A549 treated with Mapracorat at 1 μM for 4 hours (cell line): ENCODE data around the gene FERMT3. TPM values are rescaled to one million over a fixed set of nuclear protein-coding genes. Genes with fewer than 3 reads are reported as not detected.

Experiments used
- total RNA-seq: library from RNA; stranded (reverse); fragments of 200-300 nt; extraction: Qiagen RNA extraction; gene quantifications from 5 replicates; pipeline ENCODE4 v1.2.3, GENCODE V29; 2022

The FERMT3 gene
- 0.52 to 2.3 TPM (median 1.5 TPM) in 5 replicates for total RNA-seq

DNA sequence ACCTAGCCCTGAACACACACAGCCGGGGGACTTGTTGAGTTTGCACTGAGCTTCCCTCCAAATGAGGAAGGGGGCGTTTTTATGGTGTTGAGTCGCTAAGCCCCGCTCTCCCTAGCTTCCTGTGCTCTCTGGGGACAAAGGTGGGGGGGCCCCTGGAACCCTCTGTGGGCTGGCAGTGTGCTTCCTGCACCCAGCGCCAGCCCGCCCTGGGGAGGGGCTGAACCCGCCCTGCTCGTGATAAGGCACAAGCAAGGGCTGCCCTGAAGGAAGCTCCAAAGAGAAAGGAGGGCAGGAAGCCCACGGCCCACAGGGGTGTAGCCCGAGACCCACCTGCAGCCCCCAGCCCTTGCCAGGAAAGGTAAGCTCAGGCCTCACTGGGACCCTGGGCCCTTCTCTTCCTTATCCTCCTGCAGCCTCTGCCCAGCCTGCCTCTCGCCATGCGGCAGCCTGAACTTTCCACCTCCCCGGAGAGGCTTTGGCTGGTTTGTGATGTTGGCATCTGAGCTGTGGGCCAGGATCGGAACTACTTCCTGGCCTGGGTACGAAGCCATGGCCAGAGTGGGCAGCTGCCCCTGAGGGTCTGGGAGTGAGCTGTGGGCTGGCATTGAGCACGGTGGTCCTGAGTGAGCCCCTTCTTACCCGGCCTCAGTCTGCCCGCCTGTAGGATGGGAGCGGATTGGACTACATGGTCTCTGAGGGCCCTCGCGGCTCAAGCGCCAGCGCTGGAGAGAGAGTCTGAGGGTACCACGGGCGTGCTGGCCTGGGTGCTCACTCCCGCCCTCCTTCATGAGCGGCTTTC lies at the start of gene FERMT3:
FERMT3 (plus strand) TSS at position 265 of the 799 bp plus-strand sequence. CDS start 644 bp downstream, outside the sequence.

DNA sequence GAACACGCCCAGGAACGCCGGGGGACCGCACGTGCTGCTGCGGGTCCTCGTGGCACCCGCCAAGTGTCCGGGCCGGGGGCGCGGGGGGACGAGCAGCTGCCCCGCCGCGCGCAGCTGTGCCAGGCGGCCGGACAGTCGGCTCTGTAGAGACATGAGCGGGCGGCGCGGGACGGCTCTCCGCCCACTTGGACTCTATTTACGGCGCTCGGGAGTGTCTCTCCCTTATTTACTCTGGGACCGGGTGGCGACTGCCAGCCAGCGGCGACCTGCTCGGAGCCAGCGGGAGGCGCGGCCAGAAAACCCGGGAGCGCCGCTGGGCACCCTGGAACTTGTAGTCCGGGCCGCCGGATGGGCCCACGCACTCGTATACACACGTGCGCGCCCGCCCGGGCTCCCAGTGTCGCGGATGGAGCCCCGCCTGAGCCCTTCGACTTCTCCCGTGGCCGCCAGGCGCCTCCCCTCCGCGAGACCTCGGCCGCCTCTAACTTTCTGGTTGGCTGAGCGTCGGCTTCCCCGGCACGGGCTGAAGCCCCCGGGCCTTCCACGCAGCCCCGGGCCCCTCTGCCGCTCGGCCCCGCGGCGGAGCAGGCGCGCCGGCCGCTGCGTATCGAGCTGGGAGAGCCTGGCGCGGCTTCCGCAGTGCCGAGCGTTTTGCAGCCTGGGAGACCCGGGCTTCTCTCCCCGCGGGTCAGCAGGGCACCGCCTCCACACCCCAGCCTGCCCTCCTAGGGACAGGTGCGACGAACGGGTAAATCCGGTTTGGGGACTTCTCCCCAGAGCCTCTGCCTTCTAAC lies 40.5 kb upstream of the FERMT3 start, which contains the start of gene MACROD1:
MACROD1 (minus strand) TSS at position 272 of the 794 bp plus-strand sequence; CDS start at position 153, 119 bp downstream.

GRCh38 chr11:64185693-64186491 lies 20.6 kb upstream of the FERMT3 start, which contains the start of gene STIP1:
STIP1 (plus strand) TSS chr11:64186171; CDS start chr11:64186262, 91 bp downstream.

DNA sequence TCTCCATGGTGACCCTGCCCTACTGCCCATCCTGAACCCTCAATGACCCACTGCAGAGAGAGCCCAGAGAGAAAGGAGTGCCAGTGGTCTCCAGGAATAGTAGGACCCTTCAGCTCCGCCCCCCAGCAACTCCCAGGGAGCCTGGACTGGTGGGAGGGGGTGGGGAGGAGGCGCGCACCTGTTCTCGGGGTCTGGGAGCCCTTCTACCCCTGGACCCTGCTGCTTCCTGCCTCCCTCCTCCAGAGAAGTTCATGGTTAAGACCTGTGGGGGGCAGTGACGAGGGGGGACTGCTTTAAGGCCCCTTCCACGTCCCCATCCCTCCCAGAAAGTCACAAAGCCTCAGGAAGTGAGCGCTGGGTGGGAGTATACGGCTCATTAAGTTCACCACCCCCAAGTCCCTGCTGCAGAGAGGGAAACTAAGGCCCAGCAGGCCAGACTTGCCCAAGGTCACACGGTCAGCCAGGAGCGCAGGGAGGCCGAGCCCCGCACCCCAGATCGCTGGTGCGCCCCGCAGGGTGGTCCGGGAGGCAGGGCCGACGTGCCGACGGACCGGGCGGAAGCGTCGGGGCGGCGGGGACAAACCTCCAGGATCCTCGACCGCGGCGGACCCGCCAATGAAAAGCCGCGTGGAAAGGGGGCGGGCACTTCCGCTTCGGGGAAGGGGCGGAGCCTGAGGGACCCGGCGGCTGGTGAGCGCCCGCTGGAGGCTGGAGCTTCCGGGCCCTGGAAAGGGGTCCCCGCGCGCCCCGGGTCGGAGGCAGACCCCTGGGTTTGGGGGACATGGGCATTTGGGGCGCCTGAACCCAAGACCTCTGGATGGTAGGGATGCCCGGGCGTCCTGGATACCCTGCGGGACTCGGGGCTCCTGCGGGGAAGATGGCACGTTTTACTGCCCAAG lies 19.3 kb downstream of the FERMT3 start, which contains the start of the genes NUDT22 and TRPT1:
NUDT22 (plus strand) TSS at position 667 of the 899 bp plus-strand sequence. CDS start 379 bp downstream, outside the sequence.
TRPT1 (minus strand) TSS at position 579 of the 899 bp plus-strand sequence; CDS start at position 253, 326 bp downstream.

DNA sequence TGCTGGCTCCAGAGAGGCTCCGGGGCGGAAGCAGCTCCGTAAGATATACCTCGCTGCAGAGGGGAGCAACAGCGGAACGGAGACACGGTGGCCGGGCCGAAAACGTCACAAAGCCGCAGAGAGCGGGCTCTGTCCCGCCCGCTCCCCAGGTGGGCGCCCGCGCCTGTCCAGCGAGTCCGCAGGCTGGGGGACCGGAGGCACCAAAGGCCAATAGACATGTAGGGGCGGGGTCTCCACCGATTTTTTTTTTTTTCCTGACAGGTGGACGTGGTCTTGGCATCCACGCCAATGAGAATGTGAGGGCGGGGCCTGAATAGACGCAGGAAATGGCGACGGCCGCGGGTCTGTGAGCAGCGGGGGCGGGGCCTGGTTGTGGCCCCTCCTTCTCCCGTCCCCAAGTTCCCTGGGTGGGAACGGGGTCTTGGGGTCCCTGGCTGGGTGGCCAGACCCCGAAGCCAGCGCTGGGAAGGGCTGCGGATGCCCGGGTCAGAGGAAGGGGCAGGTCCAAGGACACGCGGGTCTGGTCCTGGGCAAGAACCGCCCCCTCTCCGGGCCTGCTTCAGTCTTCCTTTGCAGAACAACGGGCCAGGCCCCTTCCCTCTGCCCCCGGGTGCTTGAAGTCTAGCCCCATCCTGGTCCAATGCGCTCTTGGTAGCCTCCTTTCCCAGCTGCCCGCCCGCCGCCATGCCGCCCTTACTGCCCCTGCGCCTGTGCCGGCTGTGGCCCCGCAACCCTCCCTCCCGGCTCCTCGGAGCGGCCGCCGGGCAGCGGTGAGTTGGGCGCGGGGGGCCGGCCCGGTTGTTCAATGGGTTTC lies 23.9 kb downstream of the FERMT3 start, which contains the start of gene DNAJC4:
DNAJC4 (plus strand) TSS at position 378 of the 814 bp plus-strand sequence; CDS start at position 685, 307 bp downstream.

GRCh38 chr11:64233913-64234586 lies 27.5 kb downstream of the FERMT3 start, which contains the start of gene VEGFB:
VEGFB (plus strand) TSS chr11:64234584; CDS start chr11:64234834, 250 bp downstream.

DNA sequence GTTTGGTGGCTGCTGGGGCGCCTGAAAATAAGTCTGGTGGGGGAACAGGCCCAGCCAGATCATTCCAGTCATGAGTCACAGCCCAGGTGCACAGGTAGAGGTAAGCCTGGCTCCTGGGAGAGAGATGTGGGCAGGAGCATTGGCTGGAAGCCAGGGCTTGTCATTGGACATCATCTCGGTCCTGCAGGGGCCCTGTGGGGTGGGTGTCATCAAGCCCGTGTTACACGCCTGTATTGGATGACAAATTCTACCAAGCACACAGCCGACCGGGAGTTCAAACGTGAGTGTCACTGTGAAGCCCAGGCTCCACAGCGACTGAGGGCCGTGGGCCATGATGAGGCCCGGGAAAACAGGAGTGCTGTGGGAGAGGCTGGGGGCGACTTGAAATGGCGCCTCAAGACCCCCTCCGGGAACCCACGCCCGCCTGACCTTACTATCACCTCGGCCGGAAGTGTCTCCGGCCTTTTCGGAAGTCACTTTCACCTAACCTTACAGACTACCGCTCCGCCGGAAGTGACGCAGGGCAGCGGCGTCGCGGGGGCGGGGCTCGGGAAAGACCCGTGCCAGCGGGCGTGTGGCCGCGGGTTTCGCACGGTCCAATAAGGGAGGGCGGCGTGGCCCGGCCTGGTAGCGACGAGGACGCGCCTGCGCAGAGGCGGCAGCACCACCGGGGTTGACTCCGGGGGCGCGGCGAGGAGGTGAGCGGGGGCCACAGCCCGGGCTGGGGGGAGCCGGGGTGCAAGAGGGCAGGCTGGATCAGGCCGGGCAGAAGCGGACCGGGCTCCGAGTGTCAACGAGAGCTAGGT lies 34.1 kb downstream of the FERMT3 start, which contains the start of gene FKBP2:
FKBP2 (plus strand) TSS at position 661 of the 806 bp plus-strand sequence. CDS start 1,293 bp downstream, outside the sequence.

DNA sequence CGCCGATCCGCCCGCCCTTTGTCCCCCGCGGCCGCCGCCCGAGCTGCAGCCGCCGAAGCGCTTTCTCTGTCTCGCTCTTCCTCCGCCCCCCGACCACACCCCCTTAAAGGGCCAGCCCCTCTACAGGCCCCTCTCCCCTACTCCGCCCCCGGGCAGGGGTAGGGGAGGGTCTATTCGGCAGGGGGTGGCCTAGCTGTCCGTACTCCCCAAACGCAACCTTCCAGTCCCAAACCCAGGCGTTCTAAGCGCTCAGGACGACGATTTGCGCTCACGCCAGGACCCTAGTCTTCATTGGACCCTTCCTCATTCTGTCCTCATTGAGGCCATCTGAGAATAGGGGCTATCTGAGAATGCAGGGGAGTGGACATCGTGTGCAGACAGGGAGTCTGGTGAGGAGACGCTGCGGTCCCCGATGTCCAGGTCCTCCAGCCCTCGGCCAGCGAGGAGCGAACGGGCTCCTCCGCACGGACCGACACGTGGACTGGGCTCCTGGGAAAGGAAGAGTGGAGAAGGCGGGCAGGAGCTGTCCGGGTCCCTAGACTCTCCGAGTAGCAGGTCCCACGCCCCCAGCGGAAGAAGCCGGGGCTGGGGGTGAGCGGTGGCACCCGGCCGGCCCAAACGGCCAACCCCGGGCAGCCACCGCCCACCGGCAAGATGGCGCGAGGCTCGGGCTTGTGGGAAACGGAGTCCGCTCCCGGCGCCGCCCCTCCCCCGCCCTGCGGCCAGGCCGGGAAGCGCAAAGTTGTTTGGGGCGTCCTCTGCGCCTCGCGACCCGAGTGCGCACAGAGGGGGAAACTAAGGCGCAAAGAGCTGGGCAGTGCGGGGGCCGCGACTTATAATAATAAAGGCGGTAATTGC lies 40.6 kb downstream of the FERMT3 start, which contains the start of gene PPP1R14B:
PPP1R14B (minus strand) TSS at position 73 of the 858 bp plus-strand sequence. CDS start 270 bp downstream, outside the sequence.

GRCh38 chr11:64251016-64251752 lies 44.7 kb downstream of the FERMT3 start, which contains the start of gene PLCB3:
PLCB3 (plus strand) TSS chr11:64251530; CDS start chr11:64251650, 120 bp downstream.

Other genes with a start within 250 kb of the FERMT3 start
- gene COX8A, start 232.1 kb upstream of the FERMT3 start, total RNA-seq = 701 to 1,124 TPM (median 971 TPM) in 5 replicates
- gene OTUB1, start 220.3 kb upstream of the FERMT3 start, total RNA-seq = 114 to 129 TPM (median 127 TPM) in 5 replicates
- 0.03 to 0.10 TPM (median 0.06 TPM) in 4 of 5 replicates, not detected in the other for gene FLRT1, start 170.8 kb upstream of the FERMT3 start, total RNA-seq
- 11.4 to 17.0 TPM (median 13.6 TPM) in 5 replicates for gene MACROD1, start 40.6 kb upstream of the FERMT3 start, total RNA-seq
- gene STIP1, start 20.6 kb upstream of the FERMT3 start, total RNA-seq = 221 to 250 TPM (median 241 TPM) in 5 replicates
- 19.7 to 25.1 TPM (median 23.2 TPM) in 5 replicates for gene TRPT1, start 19.5 kb downstream of the FERMT3 start, total RNA-seq
- 30.1 to 40.4 TPM (median 39.0 TPM) in 5 replicates for gene NUDT22, start 19.6 kb downstream of the FERMT3 start, total RNA-seq
- gene DNAJC4, start 23.8 kb downstream of the FERMT3 start, total RNA-seq = 17.3 to 22.9 TPM (median 19.6 TPM) in 5 replicates
- gene VEGFB, start 27.9 kb downstream of the FERMT3 start, total RNA-seq = 34.1 to 50.0 TPM (median 49.1 TPM) in 5 replicates
- gene FKBP2, start 34.4 kb downstream of the FERMT3 start, total RNA-seq = 124 to 151 TPM (median 130 TPM) in 5 replicates
- gene PPP1R14B, start 40.2 kb downstream of the FERMT3 start, total RNA-seq = 240 to 390 TPM (median 370 TPM) in 5 replicates
- gene PLCB3, start 44.8 kb downstream of the FERMT3 start, total RNA-seq = 16.0 to 22.8 TPM (median 20.0 TPM) in 5 replicates
- 72.9 to 96.6 TPM (median 94.9 TPM) in 5 replicates for gene BAD, start 77.9 kb downstream of the FERMT3 start, total RNA-seq
- gene GPR137, start 79.1 kb downstream of the FERMT3 start, total RNA-seq = 31.9 to 53.0 TPM (median 47.6 TPM) in 5 replicates
- gene KCNK4, start 84.6 kb downstream of the FERMT3 start, total RNA-seq = not detected in 5 replicates
- gene CATSPERZ, start 93.6 kb downstream of the FERMT3 start, total RNA-seq = 1.7 to 2.7 TPM (median 2.4 TPM) in 5 replicates
- gene ESRRA, start 98.8 kb downstream of the FERMT3 start, total RNA-seq = 35.7 to 60.9 TPM (median 58.2 TPM) in 5 replicates
- gene TRMT112, start 110.8 kb downstream of the FERMT3 start, total RNA-seq = 391 to 479 TPM (median 434 TPM) in 5 replicates
- 399 to 495 TPM (median 464 TPM) in 5 replicates for gene PRDX5, start 111.4 kb downstream of the FERMT3 start, total RNA-seq
- 8.6 to 11.4 TPM (median 10.3 TPM) in 5 replicates for gene CCDC88B, start 133.5 kb downstream of the FERMT3 start, total RNA-seq
- 46.3 to 68.4 TPM (median 63.4 TPM) in 5 replicates for gene RPS6KA4, start 152.4 kb downstream of the FERMT3 start, total RNA-seq